ENCODE results near the gene THOC6.
"Not testable (repeated sequence)": the region's sequence is repeated elsewhere in the genome, so short reads cannot be mapped to it uniquely, and the experiment has no call there.

Gene THOC6

GRCh38 chr16:3063625-3064386, 40.0 kb downstream of the THOC6 start:
- H3K36me3 ChIP-seq (ENCODE audit: insufficient read depth, insufficient read length, low read length), result peaks cover 17% of the 10 kb centered on the region
- no peak overlapping the region for H3K4me3 ChIP-seq (ENCODE audit: insufficient read length, low read depth)
- peaks cover 13% of the 10 kb centered on the region for H3K4me1 ChIP-seq (ENCODE audit: insufficient read depth, insufficient read length)
- no peak overlapping the region for H3K9ac ChIP-seq (ENCODE audit: insufficient read length, low read depth)
- H3K27me3 ChIP-seq (ENCODE audit: insufficient read depth, insufficient read length), result peaks cover 10% of the 10 kb centered on the region
- TF ChIP-seq ZNF274 (IDR thresholded peaks at IDR 0.05; ENCODE audit: low read depth, low read length) (no peak), SUZ12 (IDR thresholded peaks at IDR 0.05; ENCODE audit: extremely low read depth, insufficient read depth, insufficient read length) (no peak), YY1 (IDR thresholded peaks at IDR 0.05; ENCODE audit: insufficient read depth, insufficient read length) (no peak)
- no peaks in the 10 kb centered on the region for H3K9me3 ChIP-seq (ENCODE audit: insufficient read depth, low read length)
- peak; percentile 49 for DNase-seq (ENCODE audit: low read depth, low spot score)

- H3K9ac ChIP-seq (ENCODE audit: insufficient read length, low read depth), result no peak within 1 kb of the TSS
- H3K27me3 ChIP-seq (ENCODE audit: insufficient read depth, insufficient read length), result peaks cover 4% of the 10 kb centered on the region
- no peak for TF ChIP-seq ZNF274 (IDR thresholded peaks at IDR 0.05; ENCODE audit: low read depth, low read length)
- TF ChIP-seq SUZ12 (IDR thresholded peaks at IDR 0.05; ENCODE audit: extremely low read depth, insufficient read depth, insufficient read length), result no peak
- TF ChIP-seq YY1 (IDR thresholded peaks at IDR 0.05; ENCODE audit: insufficient read depth, insufficient read length), result no peak
- no peak for DNase-seq (ENCODE audit: low read depth, low spot score)
- no peaks in the 10 kb centered on the region for H3K9me3 ChIP-seq (ENCODE audit: insufficient read depth, low read length)
- peaks cover 8% of the 10 kb centered on the region for H3K4me1 ChIP-seq (ENCODE audit: insufficient read depth, insufficient read length)
- H3K36me3 ChIP-seq (ENCODE audit: insufficient read depth, insufficient read length, low read length), result peaks cover 20% of the 10 kb centered on the region
- H3K4me3 ChIP-seq (ENCODE audit: insufficient read length, low read depth), result no peak within 1 kb of the TSS
These were observed 41.4 kb downstream of the THOC6 start, which contains the start of gene IL32 for GRCh38 chr16:3065069-3065741. IL32 (plus strand) TSS chr16:3065640; CDS start chr16:3065812, 172 bp downstream.

DNA sequence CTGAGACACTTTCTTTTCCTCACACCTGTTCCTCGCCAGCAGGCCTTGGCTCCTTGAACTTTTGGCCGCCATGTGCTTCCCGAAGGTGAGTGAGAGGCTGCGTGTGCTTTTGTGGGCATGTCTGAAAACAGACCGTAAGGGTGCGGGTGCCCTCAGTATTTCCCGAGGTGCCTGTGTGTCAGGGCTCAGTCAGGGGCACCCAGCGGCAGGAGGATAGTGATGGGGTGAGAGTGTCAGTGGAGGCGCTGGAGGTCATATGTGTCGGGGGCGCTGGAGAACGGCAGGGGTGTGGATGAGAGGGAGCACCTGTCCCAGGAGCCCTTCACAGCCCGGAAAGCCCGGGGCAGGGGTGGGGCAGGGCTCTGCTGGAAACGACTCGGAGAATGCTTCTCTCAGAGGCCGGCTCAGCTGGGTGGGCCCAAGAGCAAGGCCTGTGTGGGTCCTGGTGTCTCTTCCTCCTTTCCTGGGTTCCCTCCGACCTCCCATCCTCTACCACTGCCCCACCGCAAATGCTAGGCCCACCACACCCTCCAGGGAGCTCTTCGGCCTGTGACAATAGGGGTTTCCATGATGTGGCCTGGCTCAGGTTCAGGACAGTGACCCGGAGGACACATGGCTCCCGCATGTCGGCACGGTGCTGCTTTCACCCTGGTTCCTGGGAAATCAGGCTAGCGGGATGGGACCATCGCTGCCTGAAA, 42.1 kb downstream of the THOC6 start:
- TF ChIP-seq SUZ12 (IDR thresholded peaks at IDR 0.05; ENCODE audit: extremely low read depth, insufficient read depth, insufficient read length), result no peak
- Histone ChIP-seq H3K9ac (ENCODE audit: insufficient read length, low read depth) (no peak overlapping the region), H3K4me1 (ENCODE audit: insufficient read depth, insufficient read length) (peaks cover 8% of the 10 kb centered on the region), H3K36me3 (ENCODE audit: insufficient read depth, insufficient read length, low read length) (peaks cover 20% of the 10 kb centered on the region), H3K4me3 (ENCODE audit: insufficient read length, low read depth) (no peak overlapping the region), H3K9me3 (ENCODE audit: insufficient read depth, low read length) (no peaks in the 10 kb centered on the region), H3K27me3 (ENCODE audit: insufficient read depth, insufficient read length) (no peaks in the 10 kb centered on the region)
- DNase-seq (ENCODE audit: low read depth, low spot score), result no peak

DNA sequence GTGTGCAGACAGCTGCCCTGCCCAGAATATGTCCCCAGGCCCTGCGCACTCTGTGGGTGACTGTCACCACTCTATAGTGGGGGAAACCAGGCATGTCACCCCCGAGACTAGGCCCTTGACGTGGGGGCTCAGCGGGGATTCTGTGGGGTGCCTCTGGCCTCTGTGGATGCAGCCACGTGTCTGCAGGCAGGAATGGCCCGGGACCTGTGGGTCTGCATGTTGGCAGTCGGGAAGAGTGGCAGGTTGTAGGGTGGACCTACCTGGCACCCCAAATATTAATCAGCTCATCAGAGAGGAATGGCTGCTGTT, 42.6 kb downstream of the THOC6 start:
- H3K27me3 ChIP-seq (ENCODE audit: insufficient read depth, insufficient read length), result no peaks in the 10 kb centered on the region
- no peak overlapping the region for H3K4me3 ChIP-seq (ENCODE audit: insufficient read length, low read depth)
- peaks cover 8% of the 10 kb centered on the region for H3K4me1 ChIP-seq (ENCODE audit: insufficient read depth, insufficient read length)
- peaks cover 20% of the 10 kb centered on the region for H3K36me3 ChIP-seq (ENCODE audit: insufficient read depth, insufficient read length, low read length)
- no peaks in the 10 kb centered on the region for H3K9me3 ChIP-seq (ENCODE audit: insufficient read depth, low read length)
- no peak overlapping the region for H3K9ac ChIP-seq (ENCODE audit: insufficient read length, low read depth)
- TF ChIP-seq SUZ12 (IDR thresholded peaks at IDR 0.05; ENCODE audit: extremely low read depth, insufficient read depth, insufficient read length) (no peak), ZNF274 (IDR thresholded peaks at IDR 0.05; ENCODE audit: low read depth, low read length) (no peak), YY1 (IDR thresholded peaks at IDR 0.05; ENCODE audit: insufficient read depth, insufficient read length) (no peak)
- no peak for DNase-seq (ENCODE audit: low read depth, low spot score)

GRCh38 chr16:3068487-3068886, 44.7 kb downstream of the THOC6 start:
- Histone ChIP-seq H3K27me3 (ENCODE audit: insufficient read depth, insufficient read length) (peaks cover under 1% of the 10 kb centered on the region), H3K4me1 (ENCODE audit: insufficient read depth, insufficient read length) (peaks cover 8% of the 10 kb centered on the region), H3K4me3 (ENCODE audit: insufficient read length, low read depth) (no peak overlapping the region), H3K9ac (ENCODE audit: insufficient read length, low read depth) (no peak overlapping the region), H3K36me3 (ENCODE audit: insufficient read depth, insufficient read length, low read length) (peaks cover 20% of the 10 kb centered on the region), H3K9me3 (ENCODE audit: insufficient read depth, low read length) (no peaks in the 10 kb centered on the region)
- TF ChIP-seq YY1 (IDR thresholded peaks at IDR 0.05; ENCODE audit: insufficient read depth, insufficient read length) (no peak), SUZ12 (IDR thresholded peaks at IDR 0.05; ENCODE audit: extremely low read depth, insufficient read depth, insufficient read length) (no peak), ZNF274 (IDR thresholded peaks at IDR 0.05; ENCODE audit: low read depth, low read length) (no peak)
- no peak for DNase-seq (ENCODE audit: low read depth, low spot score)

DNA sequence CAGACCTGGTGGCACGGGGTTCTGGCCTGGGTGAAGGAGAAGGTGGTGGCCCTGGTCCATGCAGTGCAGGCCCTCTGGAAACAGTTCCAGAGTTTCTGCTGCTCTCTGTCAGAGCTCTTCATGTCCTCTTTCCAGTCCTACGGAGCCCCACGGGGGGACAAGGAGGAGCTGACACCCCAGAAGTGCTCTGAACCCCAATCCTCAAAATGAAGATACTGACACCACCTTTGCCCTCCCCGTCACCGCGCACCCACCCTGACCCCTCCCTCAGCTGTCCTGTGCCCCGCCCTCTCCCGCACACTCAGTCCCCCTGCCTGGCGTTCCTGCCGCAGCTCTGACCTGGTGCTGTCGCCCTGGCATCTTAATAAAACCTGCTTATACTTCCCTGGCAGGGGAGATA, 45.3 kb downstream of the THOC6 start:
- H3K9me3 ChIP-seq (ENCODE audit: insufficient read depth, low read length); H3K27me3 ChIP-seq (ENCODE audit: insufficient read depth, insufficient read length); DNase-seq (ENCODE audit: low read depth, low spot score); H3K4me1 ChIP-seq (ENCODE audit: insufficient read depth, insufficient read length); H3K4me3 ChIP-seq (ENCODE audit: insufficient read length, low read depth); H3K9ac ChIP-seq (ENCODE audit: insufficient read length, low read depth): not testable (repeated sequence)
- peaks cover 20% of the 10 kb centered on the region for H3K36me3 ChIP-seq (ENCODE audit: insufficient read depth, insufficient read length, low read length)

DNA sequence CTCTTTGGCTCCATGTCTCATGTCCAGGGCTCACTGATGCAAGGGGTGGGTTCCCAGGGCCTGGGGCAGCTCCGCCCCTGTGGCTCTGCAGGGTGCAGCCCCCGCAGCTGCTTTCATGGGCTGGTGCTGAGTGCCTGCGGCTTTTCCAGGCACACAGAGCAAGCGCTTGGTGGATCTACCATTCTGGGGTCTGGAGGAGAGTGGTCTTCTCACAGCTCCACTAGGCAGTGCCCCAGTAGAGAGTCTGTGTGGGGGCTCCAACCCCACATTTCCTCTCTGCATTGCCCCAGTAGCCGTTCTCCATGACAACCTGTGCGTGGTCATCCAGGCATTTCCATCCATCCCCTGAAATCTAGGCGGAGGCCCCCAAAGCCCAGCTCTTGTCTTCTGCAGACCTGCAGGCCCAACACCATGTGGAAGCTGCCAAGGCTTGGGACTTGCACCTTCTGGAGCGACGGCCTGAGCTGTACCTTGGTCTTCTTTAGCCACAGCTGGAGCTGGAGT, 46.8 kb downstream of the THOC6 start:
- Histone ChIP-seq H3K4me1 (ENCODE audit: insufficient read depth, insufficient read length) (peaks cover 4% of the 10 kb centered on the region), H3K27me3 (ENCODE audit: insufficient read depth, insufficient read length) (peaks cover 6% of the 10 kb centered on the region), H3K9ac (ENCODE audit: insufficient read length, low read depth) (no peak overlapping the region), H3K4me3 (ENCODE audit: insufficient read length, low read depth) (no peak overlapping the region), H3K36me3 (ENCODE audit: insufficient read depth, insufficient read length, low read length) (peaks cover 20% of the 10 kb centered on the region), H3K9me3 (ENCODE audit: insufficient read depth, low read length) (no peaks in the 10 kb centered on the region)
- TF ChIP-seq ZNF274 (IDR thresholded peaks at IDR 0.05; ENCODE audit: low read depth, low read length) (no peak), YY1 (IDR thresholded peaks at IDR 0.05; ENCODE audit: insufficient read depth, insufficient read length) (no peak)
- no peak for DNase-seq (ENCODE audit: low read depth, low spot score)

Measured in NT2/D1 (cell line).